ENCODE measurements around the gene GATAD2A. TPM values are rescaled to one million over a fixed set of nuclear protein-coding genes. Genes with fewer than 3 reads are reported as not detected.

The GATAD2A gene
- total RNA-seq, 4 donors from 2014 or later = 17.7 to 51.4 (median 40.1) TPM

DNA sequence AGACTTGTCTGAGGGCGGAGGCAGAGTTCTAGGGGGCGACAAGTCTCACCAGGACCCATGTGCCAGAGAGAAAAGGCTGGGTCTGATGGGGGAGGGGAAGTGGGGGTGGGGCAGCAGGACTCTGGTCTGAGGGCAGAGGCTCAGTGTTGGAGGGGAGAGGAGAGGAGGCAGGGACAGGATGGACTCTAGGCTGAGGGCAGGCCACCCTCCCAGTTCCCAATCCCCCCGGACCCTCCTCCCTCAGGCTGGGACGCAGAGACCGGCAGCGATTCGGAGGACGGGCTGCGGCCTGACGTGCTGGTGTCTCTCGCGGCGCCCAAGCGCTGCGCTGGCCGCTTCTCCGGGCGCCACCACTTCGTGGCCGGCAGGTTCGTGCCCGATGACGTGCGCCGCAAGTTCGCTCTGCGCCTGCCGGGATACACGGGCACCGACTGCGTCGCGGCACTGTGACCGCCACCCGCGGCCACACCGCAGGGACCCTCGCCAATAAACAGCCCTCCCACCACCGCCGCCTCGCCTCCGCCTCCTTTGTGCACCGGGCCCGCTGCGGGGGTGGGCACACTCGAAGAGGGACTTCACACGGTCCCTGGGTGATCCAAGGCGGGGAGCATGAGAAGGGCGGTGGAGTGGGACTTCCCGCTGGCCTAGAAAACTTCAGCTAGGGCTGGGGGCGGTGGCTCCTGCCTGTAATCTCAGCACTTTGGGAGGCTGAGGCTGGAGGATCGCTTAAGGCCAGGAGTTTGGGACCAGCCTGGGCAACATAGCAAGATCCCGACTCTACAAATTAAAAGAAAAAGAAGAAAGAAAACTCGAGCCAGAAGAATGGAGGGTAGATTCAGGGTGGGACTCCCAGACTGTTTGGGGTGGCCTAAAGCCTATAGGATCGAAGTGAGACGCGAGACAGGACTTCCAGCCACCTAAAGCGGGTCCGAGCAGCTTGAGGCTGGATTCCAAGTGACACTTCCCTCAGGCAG is 131.9 kb downstream of the GATAD2A start:
- Histone ChIP-seq H3K9me3 (no peaks in the 10 kb centered on the region), H3K27ac (no peak overlapping the region), H3K36me3 (no peaks in the 10 kb centered on the region), H3K4me1 (peaks cover 0 to 13% of the 10 kb centered on the region in 2 donors), H3K4me3 (peak overlapping the region in 1 of 4 donors; percentile 32), H3K27me3 (peaks cover 42 to 53% (median 52%) of the 10 kb centered on the region in 3 donors)
- TF ChIP-seq, protein P1, sequence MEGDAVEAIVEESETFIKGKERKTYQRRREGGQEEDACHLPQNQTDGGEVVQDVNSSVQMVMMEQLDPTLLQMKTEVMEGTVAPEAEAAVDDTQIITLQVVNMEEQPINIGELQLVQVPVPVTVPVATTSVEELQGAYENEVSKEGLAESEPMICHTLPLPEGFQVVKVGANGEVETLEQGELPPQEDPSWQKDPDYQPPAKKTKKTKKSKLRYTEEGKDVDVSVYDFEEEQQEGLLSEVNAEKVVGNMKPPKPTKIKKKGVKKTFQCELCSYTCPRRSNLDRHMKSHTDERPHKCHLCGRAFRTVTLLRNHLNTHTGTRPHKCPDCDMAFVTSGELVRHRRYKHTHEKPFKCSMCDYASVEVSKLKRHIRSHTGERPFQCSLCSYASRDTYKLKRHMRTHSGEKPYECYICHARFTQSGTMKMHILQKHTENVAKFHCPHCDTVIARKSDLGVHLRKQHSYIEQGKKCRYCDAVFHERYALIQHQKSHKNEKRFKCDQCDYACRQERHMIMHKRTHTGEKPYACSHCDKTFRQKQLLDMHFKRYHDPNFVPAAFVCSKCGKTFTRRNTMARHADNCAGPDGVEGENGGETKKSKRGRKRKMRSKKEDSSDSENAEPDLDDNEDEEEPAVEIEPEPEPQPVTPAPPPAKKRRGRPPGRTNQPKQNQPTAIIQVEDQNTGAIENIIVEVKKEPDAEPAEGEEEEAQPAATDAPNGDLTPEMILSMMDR (IDR thresholded peaks at IDR 0.05 in 4 of 5, conservative IDR thresholded peaks at IDR 0.05 in 1 of 5) = no peak
- no peak for TF ChIP-seq POLR2A (IDR thresholded peaks at IDR 0.05)
- intact Hi-C loops (cut with DNase I; ENCODE audit: low total_unique reads) = no loop called here
- DNase-seq (no peak), ATAC-seq (no peak)
- in situ Hi-C loops (cut with MboI; ENCODE audit: low sequenced_read_pairs in 4 of 4) = loop anchor here (10.0 to 25.0 kb wide), 4 partner anchors 107 to 425 kb away; partner anchors contain the start of gene GMIP (in 1 of the 4)

DNA sequence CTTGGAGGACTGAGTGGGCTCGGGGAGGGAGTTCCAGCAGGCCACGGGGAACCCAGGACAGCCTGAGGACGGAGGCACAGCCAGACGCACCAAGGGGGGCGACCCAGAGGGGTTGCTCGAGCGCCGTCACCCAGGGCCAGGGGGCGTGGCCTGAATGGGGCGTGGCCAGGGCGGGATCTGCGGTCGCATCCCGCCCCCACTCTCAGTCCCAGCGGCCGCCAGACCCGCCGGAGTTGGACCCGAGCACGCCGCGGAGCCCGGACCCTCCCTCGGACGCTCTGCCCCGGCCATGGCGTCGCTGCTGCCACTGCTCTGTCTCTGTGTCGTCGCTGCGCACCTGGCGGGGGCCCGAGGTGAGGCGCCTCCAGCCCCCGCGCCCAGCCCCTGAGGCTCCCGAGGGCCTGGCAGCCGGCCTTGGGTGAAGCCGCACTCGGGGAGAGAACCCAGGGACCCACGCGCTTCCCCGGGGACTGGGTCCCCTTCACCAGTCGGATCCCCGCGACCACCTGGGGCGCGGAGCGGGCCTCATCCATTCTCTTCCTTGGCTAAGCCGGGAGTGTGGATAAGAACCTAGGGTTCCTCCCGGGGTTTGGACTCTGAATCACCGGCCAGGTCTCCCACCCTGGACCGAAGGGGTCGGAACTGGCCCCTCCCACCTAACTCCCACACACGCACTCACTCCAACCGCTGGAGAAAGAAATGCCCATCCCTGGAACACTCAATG is 132.7 kb downstream of the GATAD2A start, which contains the start of gene CILP2:
Gene CILP2 (plus strand): TSS at position 205 of the 724 bp plus-strand sequence. CDS start 85 bp downstream, at position 290.
- in situ Hi-C loops (cut with MboI; ENCODE audit: low sequenced_read_pairs in 4 of 4) (loop anchor here (10.0 to 25.0 kb wide), 4 partner anchors 107 to 424 kb away; partner anchors contain the start of gene GMIP (in 1 of the 4)), intact Hi-C loops (cut with DNase I; ENCODE audit: low total_unique reads) (no loop called here)
- no peak for TF ChIP-seq POLR2A (IDR thresholded peaks at IDR 0.05)
- TF ChIP-seq, protein P1 (IDR thresholded peaks at IDR 0.05 in 4 of 5, conservative IDR thresholded peaks at IDR 0.05 in 1 of 5) = no peak
- no peak within 1 kb of the TSS for H3K27ac ChIP-seq
- peak within 1 kb of the TSS in 3 of 4 donors; percentile 20 to 32 (median 32) for H3K4me3 ChIP-seq
- no peaks in the 10 kb centered on the region for H3K9me3 ChIP-seq
- H3K27me3 ChIP-seq = peaks cover 47 to 59% (median 54%) of the 10 kb centered on the region in 3 donors
- DNase-seq (no peak), ATAC-seq (no peak)
- no peaks in the 10 kb centered on the region for H3K36me3 ChIP-seq
- H3K4me1 ChIP-seq = peaks cover 0 to 10% of the 10 kb centered on the region in 2 donors

GRCh38 chr19:19538785-19539166 is 133.3 kb downstream of the GATAD2A start:
- no peak for ATAC-seq

GRCh38 chr19:19539698-19540063 is 134.2 kb downstream of the GATAD2A start:
- peaks cover 51 to 59% (median 54%) of the 10 kb centered on the region in 3 donors for H3K27me3 ChIP-seq
- intact Hi-C loops (cut with DNase I; ENCODE audit: low total_unique reads) = no loop called here
- peaks cover 0 to 10% of the 10 kb centered on the region in 2 donors for H3K4me1 ChIP-seq
- ATAC-seq = no peak
- no peak for DNase-seq
- no peaks in the 10 kb centered on the region for H3K36me3 ChIP-seq
- no peaks in the 10 kb centered on the region for H3K9me3 ChIP-seq
- in situ Hi-C loops (cut with MboI; ENCODE audit: low sequenced_read_pairs in 4 of 4) = loop anchor here (10.0 to 25.0 kb wide), 4 partner anchors 105 to 423 kb away; partner anchors contain the start of gene GMIP (in 1 of the 4)
- no peak overlapping the region for H3K27ac ChIP-seq
- TF ChIP-seq, protein P1 (IDR thresholded peaks at IDR 0.05 in 4 of 5, conservative IDR thresholded peaks at IDR 0.05 in 1 of 5) = no peak
- no peak for TF ChIP-seq POLR2A (IDR thresholded peaks at IDR 0.05)
- no peak overlapping the region for H3K4me3 ChIP-seq

More at GRCh38 chr19:19538785-19539166, 133.3 kb downstream of the GATAD2A start:
- Histone ChIP-seq H3K9me3 (no peaks in the 10 kb centered on the region), H3K27ac (no peak overlapping the region), H3K4me1 (peaks cover 0 to 10% of the 10 kb centered on the region in 2 donors), H3K27me3 (peaks cover 51 to 59% (median 54%) of the 10 kb centered on the region in 3 donors), H3K4me3 (peak overlapping the region in 1 of 4 donors; percentile 32), H3K36me3 (no peaks in the 10 kb centered on the region)
- intact Hi-C loops (cut with DNase I; ENCODE audit: low total_unique reads) = no loop called here
- DNase-seq = no peak
- TF ChIP-seq, protein P1 (IDR thresholded peaks at IDR 0.05 in 4 of 5, conservative IDR thresholded peaks at IDR 0.05 in 1 of 5) = no peak
- TF ChIP-seq POLR2A (IDR thresholded peaks at IDR 0.05) = no peak
- in situ Hi-C loops (cut with MboI; ENCODE audit: low sequenced_read_pairs in 4 of 4) = loop anchor here (10.0 to 25.0 kb wide), 4 partner anchors 106 to 424 kb away; partner anchors contain the start of gene GMIP (in 1 of the 4)
